HAP-1 (cell line): ENCODE measurements around the gene ICAM1.

Source experiments
- DNase-seq, 2 experiments: peaks; one replicate each; pipeline ENCODE4 v3.0.0-alpha.2; 2016 to 2020; ENCODE audit warnings: low spot score in 2 of 2
- H3K27me3 ChIP-seq: fragments of 250-450 bp; sonication (Bioruptor Pico); 2 replicates; pipeline ENCODE4 v1.5.1; 2020; ENCODE audit warnings: low read depth, mild to moderate bottlenecking, moderate library complexity
- H3K36me3 ChIP-seq: fragments of 250-450 bp; sonication (Bioruptor Pico); replicated peaks from 2 replicates; pipeline ENCODE4 v1.5.1; 2020; ENCODE audit warnings: mild to moderate bottlenecking
- H3K4me1 ChIP-seq: fragments of 250-450 bp; sonication (Bioruptor Pico); 2 replicates; pipeline ENCODE4 v1.5.1; 2020; ENCODE audit warnings: mild to moderate bottlenecking
- H3K4me3 ChIP-seq: fragments of 250-450 bp; sonication (Bioruptor Pico); 2 replicates; pipeline ENCODE4 v1.5.1; 2020; ENCODE audit warnings: mild to moderate bottlenecking, moderate library complexity
- H3K9me3 ChIP-seq: fragments of 250-450 bp; sonication (Bioruptor Pico); 2 replicates; pipeline ENCODE4 v1.5.1; 2020; ENCODE audit warnings: mild to moderate bottlenecking, moderate library complexity
- in situ Hi-C: fragments of 300-500 bp; cut with MboI; formaldehyde crosslinking; loops from 3 replicates; pipeline ENCODE4 v1.14.3; 2020; ENCODE audit warnings: low sequenced_read_pairs, inconsistent platforms, mixed read lengths

The ICAM1 gene

GRCh38 chr19:10289836-10290356 lies 19.0 kb downstream of the ICAM1 start, which contains the start of gene ICAM5:
Gene ICAM5 (plus strand): TSS chr19:10289952. CDS start chr19:10290044, 92 bp downstream.
- peaks cover 14% of the 10 kb centered on the region for H3K4me1 ChIP-seq
- no peak for DNase-seq
- H3K36me3 ChIP-seq: peaks cover 10% of the 10 kb centered on the region
- no peaks in the 10 kb centered on the region for H3K27me3 ChIP-seq
- peak within 1 kb of the TSS; percentile 51 for H3K4me3 ChIP-seq
- in situ Hi-C loops: no loop called here
- H3K9me3 ChIP-seq: no peaks in the 10 kb centered on the region

DNA sequence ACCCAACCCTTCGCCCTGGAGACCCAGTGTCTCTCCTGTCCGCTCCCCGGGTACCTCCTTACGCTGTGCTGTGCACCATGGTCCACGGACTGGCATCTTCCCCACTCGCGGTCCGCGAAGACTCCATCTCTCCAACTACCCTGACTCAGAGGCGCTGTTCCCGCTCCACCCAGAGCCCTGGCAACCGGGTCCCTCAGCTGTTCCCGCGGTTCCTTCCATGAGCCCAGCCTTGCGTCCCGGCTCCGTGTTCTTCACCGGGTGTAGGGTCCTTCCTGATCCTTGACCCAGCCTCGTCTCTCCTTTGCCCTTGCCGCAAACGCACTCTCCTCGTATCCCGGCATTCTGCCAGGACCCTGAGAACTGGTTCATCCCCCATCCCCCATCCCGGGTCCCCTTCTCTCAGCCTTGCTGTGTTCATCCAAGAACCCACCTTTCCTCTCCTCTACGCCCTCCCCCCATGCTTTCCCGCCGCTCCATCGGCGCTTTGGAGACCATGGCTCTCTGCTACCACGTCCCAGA lies 19.5 kb downstream of the ICAM1 start:
- H3K4me3 ChIP-seq: peak overlapping the region; percentile 51
- no peaks in the 10 kb centered on the region for H3K27me3 ChIP-seq
- H3K4me1 ChIP-seq: peaks cover 14% of the 10 kb centered on the region

DNA sequence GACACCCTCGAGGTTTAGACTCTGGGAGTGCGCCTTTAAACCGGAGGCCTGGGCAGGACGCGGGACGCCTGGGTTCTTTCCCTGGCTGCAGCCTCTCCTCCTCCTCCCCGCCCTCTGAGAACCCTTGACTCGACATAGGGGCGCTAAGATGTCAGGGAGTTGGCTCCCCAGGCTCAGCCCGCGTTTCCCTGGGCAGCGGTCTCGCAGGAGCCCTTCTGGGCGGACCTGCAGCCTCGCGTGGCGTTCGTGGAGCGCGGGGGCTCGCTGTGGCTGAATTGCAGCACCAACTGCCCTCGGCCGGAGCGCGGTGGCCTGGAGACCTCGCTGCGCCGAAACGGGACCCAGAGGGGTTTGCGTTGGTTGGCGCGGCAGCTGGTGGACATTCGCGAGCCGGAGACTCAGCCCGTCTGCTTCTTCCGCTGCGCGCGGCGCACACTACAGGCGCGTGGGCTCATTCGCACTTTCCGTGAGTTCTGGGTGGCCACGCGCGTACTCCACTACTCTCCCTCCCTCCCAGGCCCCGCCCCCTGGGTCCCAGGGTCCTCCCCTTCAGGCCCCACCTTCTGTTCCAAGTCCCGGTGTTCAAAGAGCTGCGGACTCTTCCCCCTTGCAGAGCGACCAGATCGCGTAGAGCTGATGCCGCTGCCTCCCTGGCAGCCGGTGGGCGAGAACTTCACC lies 20.1 kb downstream of the ICAM1 start:
- Histone ChIP-seq H3K4me3 (peak overlapping the region; percentile 51), H3K27me3 (no peaks in the 10 kb centered on the region), H3K9me3 (no peaks in the 10 kb centered on the region), H3K36me3 (peaks cover 10% of the 10 kb centered on the region), H3K4me1 (peaks cover 14% of the 10 kb centered on the region)
- DNase-seq: peak; percentile 55 to 89
- in situ Hi-C loops: no loop called here

More for the DNA sequence above, 19.5 kb downstream of the ICAM1 start:
- Histone ChIP-seq H3K9me3 (no peaks in the 10 kb centered on the region), H3K36me3 (peaks cover 10% of the 10 kb centered on the region)
- in situ Hi-C loops: no loop called here
- peak in 1 of 2 experiments; percentile 59 for DNase-seq

- in situ Hi-C loops: no loop called here
Observed at GRCh38 chr19:10291554-10292205, 20.8 kb downstream of the ICAM1 start.

DNA sequence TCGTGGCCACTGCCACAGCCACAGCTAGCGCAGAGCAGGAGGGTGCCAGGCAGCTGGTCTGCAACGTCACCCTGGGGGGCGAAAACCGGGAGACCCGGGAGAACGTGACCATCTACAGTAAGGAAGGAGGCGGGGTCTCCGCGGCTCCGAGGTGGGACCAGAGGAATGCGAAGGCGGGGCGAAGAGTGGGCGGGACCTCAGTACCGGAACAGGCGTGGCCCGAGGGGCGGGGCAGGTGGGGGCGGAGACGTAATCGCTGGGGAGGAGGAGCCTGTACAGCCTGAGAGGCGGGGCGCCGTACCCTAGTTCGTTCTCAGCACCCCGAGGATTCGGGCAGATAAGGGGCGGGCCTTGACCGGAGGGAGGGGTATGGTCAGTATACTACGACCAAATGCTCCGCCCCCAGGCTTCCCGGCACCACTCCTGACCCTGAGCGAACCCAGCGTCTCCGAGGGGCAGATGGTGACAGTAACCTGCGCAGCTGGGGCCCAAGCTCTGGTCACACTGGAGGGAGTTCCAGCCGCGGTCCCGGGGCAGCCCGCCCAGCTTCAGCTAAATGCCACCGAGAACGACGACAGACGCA lies 21.4 kb downstream of the ICAM1 start:
- peak; percentile 64 to 95 for DNase-seq
- H3K36me3 ChIP-seq: peaks cover 10% of the 10 kb centered on the region
- H3K4me1 ChIP-seq: peaks cover 14% of the 10 kb centered on the region
- peak overlapping the region; percentile 51 for H3K4me3 ChIP-seq
- H3K27me3 ChIP-seq: no peaks in the 10 kb centered on the region
- in situ Hi-C loops: no loop called here
- H3K9me3 ChIP-seq: no peaks in the 10 kb centered on the region

More at GRCh38 chr19:10291554-10292205, 20.8 kb downstream of the ICAM1 start:
- Histone ChIP-seq H3K4me3 (peak overlapping the region; percentile 51), H3K9me3 (no peaks in the 10 kb centered on the region), H3K4me1 (peaks cover 14% of the 10 kb centered on the region), H3K36me3 (peaks cover 10% of the 10 kb centered on the region), H3K27me3 (no peaks in the 10 kb centered on the region)
- DNase-seq: no peak

- Histone ChIP-seq H3K27me3 (no peaks in the 10 kb centered on the region), H3K9me3 (no peaks in the 10 kb centered on the region), H3K4me1 (peaks cover 14% of the 10 kb centered on the region), H3K36me3 (peaks cover 10% of the 10 kb centered on the region), H3K4me3 (peak overlapping the region; percentile 51)
- in situ Hi-C loops: no loop called here
- DNase-seq: no peak
Observed at GRCh38 chr19:10292789-10293636, 22.1 kb downstream of the ICAM1 start.

DNA sequence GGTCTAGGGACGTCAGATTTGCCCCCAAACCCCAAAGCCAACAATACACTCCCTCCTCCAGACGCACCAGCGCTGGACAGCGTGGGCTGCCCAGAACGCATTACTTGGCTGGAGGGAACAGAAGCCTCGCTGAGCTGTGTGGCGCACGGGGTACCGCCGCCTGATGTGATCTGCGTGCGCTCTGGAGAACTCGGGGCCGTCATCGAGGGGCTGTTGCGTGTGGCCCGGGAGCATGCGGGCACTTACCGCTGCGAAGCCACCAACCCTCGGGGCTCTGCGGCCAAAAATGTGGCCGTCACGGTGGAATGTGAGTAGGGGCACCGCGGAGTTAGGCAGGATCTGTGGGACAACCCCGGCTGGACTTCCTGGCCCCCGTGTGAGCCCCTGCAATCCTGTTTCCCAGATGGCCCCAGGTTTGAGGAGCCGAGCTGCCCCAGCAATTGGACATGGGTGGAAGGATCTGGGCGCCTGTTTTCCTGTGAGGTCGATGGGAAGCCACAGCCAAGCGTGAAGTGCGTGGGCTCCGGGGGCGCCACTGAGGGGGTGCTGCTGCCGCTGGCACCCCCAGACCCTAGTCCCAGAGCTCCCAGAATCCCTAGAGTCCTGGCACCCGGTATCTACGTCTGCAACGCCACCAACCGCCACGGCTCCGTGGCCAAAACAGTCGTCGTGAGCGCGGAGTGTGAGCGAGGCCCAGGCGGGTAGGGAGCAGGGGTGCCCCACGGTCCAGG lies 22.9 kb downstream of the ICAM1 start:
- peaks cover 10% of the 10 kb centered on the region for H3K36me3 ChIP-seq
- in situ Hi-C loops: no loop called here
- H3K27me3 ChIP-seq: no peaks in the 10 kb centered on the region
- peaks cover 11% of the 10 kb centered on the region for H3K4me1 ChIP-seq
- H3K4me3 ChIP-seq: no peak overlapping the region
- H3K9me3 ChIP-seq: no peaks in the 10 kb centered on the region
- DNase-seq: no peak

GRCh38 chr19:10294368-10294697 lies 23.4 kb downstream of the ICAM1 start:
- DNase-seq: no peak
- H3K27me3 ChIP-seq: no peaks in the 10 kb centered on the region

DNA sequence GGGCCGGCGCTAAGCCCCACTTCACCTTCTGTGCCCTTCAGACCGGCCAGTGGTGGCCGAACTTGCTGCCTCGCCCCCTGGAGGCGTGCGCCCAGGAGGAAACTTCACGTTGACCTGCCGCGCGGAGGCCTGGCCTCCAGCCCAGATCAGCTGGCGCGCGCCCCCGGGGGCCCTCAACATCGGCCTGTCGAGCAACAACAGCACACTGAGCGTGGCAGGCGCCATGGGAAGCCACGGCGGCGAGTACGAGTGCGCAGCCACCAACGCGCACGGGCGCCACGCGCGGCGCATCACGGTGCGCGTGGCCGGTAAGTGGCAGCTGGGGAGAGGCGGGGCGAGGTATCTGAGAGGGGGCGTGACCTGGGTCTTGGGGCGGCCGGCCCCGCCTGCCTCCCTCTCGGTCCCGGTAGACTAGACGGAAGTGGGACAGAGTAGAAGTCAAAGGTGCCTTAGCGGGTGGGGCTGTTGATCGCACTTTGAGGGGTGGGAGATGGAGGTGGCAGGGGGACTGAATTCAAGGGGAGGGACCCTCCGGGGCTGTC lies 24.5 kb downstream of the ICAM1 start:
- Histone ChIP-seq H3K9me3 (no peaks in the 10 kb centered on the region), H3K4me1 (peaks cover 8% of the 10 kb centered on the region), H3K4me3 (no peak overlapping the region), H3K36me3 (peaks cover 10% of the 10 kb centered on the region), H3K27me3 (no peaks in the 10 kb centered on the region)
- no peak for DNase-seq
- in situ Hi-C loops: no loop called here

More at GRCh38 chr19:10294368-10294697, 23.4 kb downstream of the ICAM1 start:
- H3K4me3 ChIP-seq: no peak overlapping the region
- in situ Hi-C loops: no loop called here
- H3K36me3 ChIP-seq: peaks cover 10% of the 10 kb centered on the region
- H3K9me3 ChIP-seq: no peaks in the 10 kb centered on the region
- H3K4me1 ChIP-seq: peaks cover 8% of the 10 kb centered on the region

DNA sequence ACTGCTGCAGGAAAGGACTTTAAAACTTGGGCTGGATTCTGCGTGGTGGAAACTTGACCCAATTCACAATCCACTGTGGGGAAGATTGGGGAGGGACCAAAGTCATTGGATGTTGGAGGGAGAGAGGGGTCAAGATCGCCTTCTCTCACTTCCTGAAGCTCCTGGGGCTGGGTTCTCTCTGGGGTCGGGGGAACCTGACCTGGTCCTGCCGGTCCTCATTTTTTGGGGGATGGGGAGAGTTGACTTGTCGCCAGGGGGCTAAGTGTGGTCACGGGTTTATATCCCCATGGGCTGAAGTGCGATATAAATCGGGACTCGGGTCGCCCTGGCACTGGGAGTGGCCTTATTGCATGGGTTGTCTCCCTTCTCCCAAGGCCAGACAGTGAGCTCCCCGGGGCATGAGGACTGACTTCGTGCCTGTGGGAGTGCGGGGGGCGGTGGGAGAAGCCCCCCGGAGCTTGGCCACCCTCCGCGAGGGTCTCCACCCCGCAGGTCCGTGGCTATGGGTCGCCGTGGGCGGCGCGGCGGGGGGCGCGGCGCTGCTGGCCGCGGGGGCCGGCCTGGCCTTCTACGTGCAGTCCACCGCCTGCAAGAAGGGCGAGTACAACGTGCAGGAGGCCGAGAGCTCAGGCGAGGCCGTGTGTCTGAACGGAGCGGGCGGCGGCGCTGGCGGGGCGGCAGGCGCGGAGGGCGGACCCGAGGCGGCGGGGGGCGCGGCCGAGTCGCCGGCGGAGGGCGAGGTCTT lies 25.1 kb downstream of the ICAM1 start:
- Histone ChIP-seq H3K4me1 (peaks cover 4% of the 10 kb centered on the region; the same call in 1 of the 2 replicates), H3K9me3 (no peaks in the 10 kb centered on the region), H3K27me3 (no peaks in the 10 kb centered on the region), H3K36me3 (peaks cover 10% of the 10 kb centered on the region), H3K4me3 (no peak overlapping the region)
- DNase-seq: no peak
- in situ Hi-C loops: no loop called here

GRCh38 chr19:10299545-10300458 lies 28.9 kb downstream of the ICAM1 start:
- no peaks in the 10 kb centered on the region for H3K9me3 ChIP-seq
- in situ Hi-C loops: no loop called here
- no peak for DNase-seq

More at GRCh38 chr19:10299545-10300458, 28.9 kb downstream of the ICAM1 start:
- Histone ChIP-seq H3K4me1 (no peaks in the 10 kb centered on the region), H3K27me3 (no peaks in the 10 kb centered on the region), H3K4me3 (no peak overlapping the region), H3K36me3 (no peaks in the 10 kb centered on the region; the same call in 1 of the 2 replicates)
